ENCODE data around the gene REEP5. TPM values are rescaled to one million over a fixed set of nuclear protein-coding genes. Genes with fewer than 3 reads are reported as not detected.

REEP5 gene
- total RNA-seq (ENCODE audit: low replicate concordance), result 14.3 and 17.1 TPM in 2 replicates

GRCh38 chr5:112921833-112922817 is at the start of gene REEP5:
Gene REEP5, minus strand, starts transcription at chr5:112922227. Its CDS starts 37 bp downstream, at chr5:112922190.
- H3K36me3 Mint-ChIP-seq, result peaks cover 14% of the 10 kb centered on the region
- H3K27ac Mint-ChIP-seq, result peak within 1 kb of the TSS; percentile 57
- peaks cover 12% of the 10 kb centered on the region for H3K27me3 Mint-ChIP-seq (ENCODE audit: insufficient read depth, low read depth)
- DNase-seq (ENCODE audit: low spot score), result peak; percentile 95
- H3F3A ChIP-seq (ENCODE audit: low read depth), result peaks cover 19% of the 10 kb centered on the region
- H3K27ac ChIP-seq, result peak within 1 kb of the TSS; percentile 68
- no peaks in the 10 kb centered on the region for H3K36me3 ChIP-seq
- H3K4me1 ChIP-seq, result peaks cover 9% of the 10 kb centered on the region
- peak within 1 kb of the TSS; percentile 98 for H3K4me3 Mint-ChIP-seq
- peaks cover 12% of the 10 kb centered on the region for H3K79me2 ChIP-seq (ENCODE audit: low read depth)
- TF ChIP-seq EZH2phosphoT487 (IDR thresholded peaks at IDR 0.05), result no peak
- no peak for TF ChIP-seq EZH2 (IDR thresholded peaks at IDR 0.05)
- TF ChIP-seq CTCF (IDR thresholded peaks at IDR 0.05), result peak; percentile 76
- no peaks in the 10 kb centered on the region for H3K9me3 Mint-ChIP-seq
- peaks cover 18% of the 10 kb centered on the region for H3K4me1 Mint-ChIP-seq
- H3K27me3 ChIP-seq, result peaks cover 16% of the 10 kb centered on the region
- H2AFZ ChIP-seq (replicated peaks), result peak within 1 kb of the TSS; percentile 83
- H3K9ac ChIP-seq, result peak within 1 kb of the TSS; percentile 11
- peak within 1 kb of the TSS; percentile 86 for H3K4me2 ChIP-seq
- no peaks in the 10 kb centered on the region for H4K20me1 ChIP-seq (ENCODE audit: low read depth)
- peak within 1 kb of the TSS; percentile 97 for H3K4me3 ChIP-seq
- no peaks in the 10 kb centered on the region for H3K9me3 ChIP-seq (ENCODE audit: low read depth)

GRCh38 chr5:112971276-112971675 is 49.2 kb upstream of the REEP5 start:
- no peaks in the 10 kb centered on the region for H3K36me3 ChIP-seq
- no peak overlapping the region for H3K4me3 ChIP-seq
- peaks cover 3% of the 10 kb centered on the region for H3K4me1 ChIP-seq
- H3K27me3 ChIP-seq, result no peaks in the 10 kb centered on the region
- no peaks in the 10 kb centered on the region for H3K79me2 ChIP-seq (ENCODE audit: low read depth)
- no peak overlapping the region for H2AFZ ChIP-seq (replicated peaks)
- no peak overlapping the region for H3K27ac ChIP-seq
- H3K9me3 ChIP-seq (ENCODE audit: low read depth), result no peaks in the 10 kb centered on the region
- no peaks in the 10 kb centered on the region for H3K36me3 Mint-ChIP-seq
- DNase-seq (ENCODE audit: low spot score), result no peak
- H3F3A ChIP-seq (ENCODE audit: low read depth), result peaks cover 7% of the 10 kb centered on the region
- peaks cover 2% of the 10 kb centered on the region for H3K27me3 Mint-ChIP-seq (ENCODE audit: insufficient read depth, low read depth)
- no peaks in the 10 kb centered on the region for H3K9me3 Mint-ChIP-seq
- TF ChIP-seq EZH2phosphoT487 (IDR thresholded peaks at IDR 0.05) (no peak), EZH2 (IDR thresholded peaks at IDR 0.05) (no peak), CTCF (IDR thresholded peaks at IDR 0.05) (no peak)
- H3K4me2 ChIP-seq, result no peak overlapping the region
- H3K9ac ChIP-seq, result no peak overlapping the region
- no peak overlapping the region for H3K4me3 Mint-ChIP-seq
- H4K20me1 ChIP-seq (ENCODE audit: low read depth), result no peaks in the 10 kb centered on the region
- H3K4me1 Mint-ChIP-seq, result peaks cover 37% of the 10 kb centered on the region
- H3K27ac Mint-ChIP-seq, result no peak overlapping the region

DNA sequence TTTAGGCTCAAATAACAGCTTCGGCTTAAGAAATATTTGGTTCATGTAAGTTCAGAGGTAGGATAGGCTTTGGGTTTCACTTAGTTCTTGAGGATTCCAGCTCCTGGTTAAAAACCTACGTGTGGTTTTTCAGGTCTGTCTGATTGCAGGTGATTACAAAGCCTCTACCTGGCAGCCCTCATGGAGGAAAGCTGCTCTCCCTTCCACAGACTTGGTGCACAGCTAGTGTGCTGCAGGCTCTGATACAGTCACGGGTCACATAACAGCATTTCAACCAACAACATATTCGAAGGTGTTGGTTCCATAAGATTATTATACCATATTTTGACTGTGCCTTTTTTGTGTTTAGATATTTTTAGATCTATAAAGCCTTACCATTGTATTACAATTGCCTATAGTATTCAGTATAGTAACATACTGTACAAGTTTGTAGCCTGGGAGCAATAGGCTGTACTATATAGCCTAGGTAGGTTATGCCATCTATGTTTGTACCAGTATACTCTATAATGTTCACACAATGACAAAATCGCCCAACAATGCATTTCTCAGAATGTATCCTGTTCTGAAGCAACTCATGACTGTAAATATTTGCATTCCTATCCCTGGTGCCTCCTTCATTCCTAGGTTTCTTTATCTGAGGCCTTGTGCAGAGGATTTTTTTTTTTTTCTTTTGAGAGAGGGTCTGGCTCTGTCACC is 46.5 kb upstream of the REEP5 start:
- no peaks in the 10 kb centered on the region for H3K4me1 ChIP-seq
- peaks cover 6% of the 10 kb centered on the region for H3K27me3 Mint-ChIP-seq (ENCODE audit: insufficient read depth, low read depth)
- H3K4me3 ChIP-seq, result no peak overlapping the region
- H3K9me3 Mint-ChIP-seq, result no peaks in the 10 kb centered on the region
- no peaks in the 10 kb centered on the region for H3K79me2 ChIP-seq (ENCODE audit: low read depth)
- H3K4me2 ChIP-seq, result no peak overlapping the region
- no peak for TF ChIP-seq CTCF (IDR thresholded peaks at IDR 0.05)
- TF ChIP-seq EZH2phosphoT487 (IDR thresholded peaks at IDR 0.05), result no peak
- TF ChIP-seq EZH2 (IDR thresholded peaks at IDR 0.05), result no peak
- DNase-seq (ENCODE audit: low spot score), result no peak
- no peak overlapping the region for H2AFZ ChIP-seq (replicated peaks)
- no peak overlapping the region for H3K4me3 Mint-ChIP-seq
- no peaks in the 10 kb centered on the region for H3K27me3 ChIP-seq
- no peaks in the 10 kb centered on the region for H3K36me3 Mint-ChIP-seq
- H3K9me3 ChIP-seq (ENCODE audit: low read depth), result no peaks in the 10 kb centered on the region
- peak overlapping the region; percentile 86 for H3K27ac Mint-ChIP-seq
- no peak overlapping the region for H3K27ac ChIP-seq
- H3K9ac ChIP-seq, result no peak overlapping the region
- no peaks in the 10 kb centered on the region for H3K36me3 ChIP-seq
- peaks cover 28% of the 10 kb centered on the region for H3K4me1 Mint-ChIP-seq
- H3F3A ChIP-seq (ENCODE audit: low read depth), result no peaks in the 10 kb centered on the region
- H4K20me1 ChIP-seq (ENCODE audit: low read depth), result no peaks in the 10 kb centered on the region

Data from neural progenitor cell (in vitro differentiated cells).